GM19193 (cell line): ENCODE measurements around the gene ANO4.

Experiments used
- POLR2A ChIP-seq: IDR thresholded peaks from 4 replicates; pipeline ENCODE4 v1.6.1; 2011; ENCODE audit not compliant: insufficient read depth, insufficient read length; ENCODE audit errors: extremely low read depth

The ANO4 gene

GRCh38 chr12:100845095-100845494, 50.5 kb downstream of the ANO4 start:
- no peak for TF ChIP-seq POLR2A

GRCh38 chr12:100851637-100852036, 57.1 kb downstream of the ANO4 start:
- no peak for TF ChIP-seq POLR2A

DNA sequence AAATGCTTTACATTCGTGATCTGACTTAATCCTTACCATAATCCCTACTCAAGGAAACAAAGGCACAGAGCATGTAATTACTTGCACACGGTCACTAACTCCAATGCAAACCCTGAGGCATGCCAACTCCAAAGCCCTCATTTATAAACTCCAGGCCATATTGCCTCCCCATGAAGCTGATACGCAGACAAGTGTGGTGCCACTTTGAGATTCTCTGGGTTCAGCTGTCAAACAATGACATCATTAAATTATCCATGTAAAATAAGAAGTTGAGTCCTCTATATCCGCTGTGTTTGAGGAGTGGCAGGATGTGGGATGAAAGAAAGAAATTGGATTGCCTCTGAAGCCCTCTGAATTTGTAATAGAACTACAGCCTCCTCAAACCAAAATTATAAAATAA, 62.8 kb downstream of the ANO4 start:
- no peak for TF ChIP-seq POLR2A

GRCh38 chr12:100857971-100858370, 63.4 kb downstream of the ANO4 start:
- TF ChIP-seq POLR2A = no peak

GRCh38 chr12:100858656-100859055, 64.1 kb downstream of the ANO4 start:
- TF ChIP-seq POLR2A = no peak

DNA sequence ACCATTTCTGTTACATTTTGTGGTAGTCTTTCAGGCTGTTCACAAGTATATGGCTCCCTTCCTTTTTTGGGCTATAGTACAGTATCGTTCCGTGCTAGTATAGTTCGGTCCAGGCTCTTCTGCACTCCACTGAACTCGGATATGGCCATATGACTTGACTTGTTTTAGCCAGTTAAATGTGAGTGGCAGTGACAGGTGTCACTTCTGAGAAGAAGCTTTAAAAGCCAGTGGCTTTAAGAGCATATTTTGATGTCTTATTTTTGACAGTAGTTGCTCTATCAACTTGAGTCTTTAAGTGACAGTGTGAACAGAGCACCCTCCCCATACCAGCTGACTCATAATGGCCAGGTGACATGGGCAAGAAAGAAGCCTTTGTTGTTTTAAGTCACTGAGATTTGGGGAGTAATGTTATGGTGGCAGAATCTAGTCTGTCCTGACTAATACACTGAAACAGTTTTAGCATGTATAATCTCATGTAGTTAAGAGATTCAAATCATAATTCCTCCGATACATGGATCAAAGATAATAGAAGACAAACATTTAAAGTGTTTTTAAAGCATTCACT, 64.6 kb downstream of the ANO4 start:
- TF ChIP-seq POLR2A = no peak

- TF ChIP-seq POLR2A = no peak
Observed at GRCh38 chr12:100860611-100861010, 66.0 kb downstream of the ANO4 start.

DNA sequence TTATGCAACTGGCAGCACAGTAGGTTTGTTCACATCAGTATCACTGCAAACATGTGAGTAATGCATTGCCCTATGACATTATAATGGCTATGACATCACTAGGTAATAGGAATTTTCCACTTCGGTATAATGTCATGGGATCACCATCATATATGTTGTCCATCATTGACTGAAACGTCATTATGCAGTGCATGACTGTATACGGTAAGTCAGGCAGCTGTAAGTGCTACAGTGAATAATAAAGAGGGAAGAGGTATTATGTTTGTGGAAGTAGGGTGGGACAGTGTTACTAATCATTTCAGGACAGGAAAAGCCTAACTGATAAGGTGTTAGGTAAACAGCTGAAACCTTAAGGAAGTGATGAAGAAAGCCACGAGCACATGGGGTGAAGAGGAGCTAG, 68.1 kb downstream of the ANO4 start:
- no peak for TF ChIP-seq POLR2A

GRCh38 chr12:100864366-100864765, 69.8 kb downstream of the ANO4 start:
- TF ChIP-seq POLR2A = no peak

DNA sequence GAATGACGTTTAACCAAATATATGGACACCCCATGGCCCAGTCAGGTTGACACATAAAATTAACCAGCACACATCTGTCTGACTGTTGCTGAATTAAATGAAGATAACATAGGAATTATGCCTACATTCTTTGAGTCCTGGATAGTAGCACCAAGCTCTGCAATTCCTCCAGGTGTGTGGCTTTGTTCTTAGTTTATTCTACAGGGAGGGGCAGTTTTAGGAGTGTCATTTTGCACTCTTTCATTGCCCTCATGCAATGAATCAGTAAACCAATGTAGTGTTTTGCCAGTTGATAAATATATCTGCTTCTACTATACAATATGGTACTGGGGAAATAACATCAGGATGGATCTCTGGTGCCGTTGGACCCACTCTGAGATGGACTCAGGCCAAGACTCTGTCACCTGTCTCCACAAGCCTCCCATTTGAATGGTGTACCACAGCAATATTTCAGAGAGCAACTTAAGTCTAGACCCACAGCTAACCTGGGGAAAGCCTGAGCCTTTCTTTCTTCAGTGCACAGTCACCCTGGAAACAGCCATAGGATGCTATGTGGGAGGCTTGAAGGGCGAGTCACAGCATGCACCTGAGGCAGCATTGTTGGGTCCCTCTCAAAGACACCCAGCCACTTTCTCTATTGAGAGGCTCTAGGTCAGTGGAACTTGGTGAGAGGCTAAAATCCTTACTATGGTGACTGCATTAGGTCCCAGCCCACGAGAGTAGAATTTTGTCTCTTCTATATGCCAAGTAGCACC, 73.2 kb downstream of the ANO4 start:
- no peak for TF ChIP-seq POLR2A

GRCh38 chr12:100868487-100868886, 73.9 kb downstream of the ANO4 start:
- no peak for TF ChIP-seq POLR2A

DNA sequence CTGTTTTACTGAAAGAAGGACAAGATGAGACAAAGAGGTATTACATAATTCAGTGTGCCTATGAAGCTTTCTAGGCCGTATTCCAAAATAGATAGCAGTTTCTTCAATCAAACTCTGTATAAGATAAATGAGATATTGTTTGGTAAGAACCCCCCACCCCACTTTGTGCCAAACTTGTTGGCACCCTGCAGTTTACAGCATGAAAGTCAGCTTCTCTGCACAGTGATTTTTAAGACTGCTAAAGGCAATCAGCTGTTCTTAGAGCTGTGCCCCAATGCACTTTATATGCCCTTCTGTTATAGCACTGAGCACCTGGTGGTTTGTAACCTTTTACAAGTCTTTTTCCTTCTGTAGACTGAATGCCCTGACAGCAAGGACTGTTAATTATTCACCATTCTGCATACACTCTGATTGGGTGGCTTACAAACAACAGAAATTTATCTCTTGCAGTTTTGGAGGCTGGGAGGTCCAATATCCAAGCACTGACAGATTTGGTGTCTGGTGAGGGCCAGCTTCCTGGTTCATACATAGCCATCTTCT, 76.7 kb downstream of the ANO4 start:
- TF ChIP-seq POLR2A = no peak

- TF ChIP-seq POLR2A = no peak
Observed at GRCh38 chr12:100875156-100875555, 80.6 kb downstream of the ANO4 start.

GRCh38 chr12:100875771-100876170, 81.2 kb downstream of the ANO4 start:
- no peak for TF ChIP-seq POLR2A

DNA sequence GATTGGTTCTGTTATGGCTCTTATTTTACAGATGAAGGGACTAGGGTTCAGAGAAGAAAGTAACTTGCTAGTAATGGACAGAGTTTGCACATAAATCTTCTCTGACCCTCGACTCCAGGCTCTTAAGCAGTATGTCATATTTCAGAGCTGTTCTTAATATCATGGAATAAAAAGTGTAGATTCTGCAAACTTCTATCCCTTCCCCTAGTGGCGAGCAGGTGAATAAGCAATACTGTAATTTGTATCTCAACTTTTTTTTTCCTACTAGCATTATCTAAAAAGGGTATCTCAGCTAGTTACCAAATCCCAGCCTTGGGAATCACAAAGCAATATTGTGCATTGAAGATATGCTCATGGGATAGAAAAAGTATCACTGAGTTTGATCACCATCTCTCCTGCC, 83.2 kb downstream of the ANO4 start:
- TF ChIP-seq POLR2A = no peak

DNA sequence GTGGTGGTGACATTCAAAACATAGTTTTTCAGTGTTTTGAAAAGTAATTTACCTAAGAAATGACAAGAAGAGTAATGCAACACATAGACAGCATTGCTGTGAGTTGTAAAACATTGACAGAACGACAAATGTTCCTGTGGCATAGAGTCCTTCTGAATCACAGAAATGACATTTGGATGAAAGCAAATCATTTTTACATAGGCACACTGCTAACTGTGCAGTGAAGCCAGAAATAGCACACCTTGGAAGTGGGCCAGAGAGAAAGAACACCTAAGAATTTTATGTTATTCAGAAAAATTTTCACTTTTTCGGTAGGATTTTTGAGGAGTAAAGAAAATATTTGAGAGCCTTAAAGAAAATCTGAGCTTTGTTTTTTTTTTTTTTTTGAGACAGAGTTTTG, 100.6 kb downstream of the ANO4 start:
- no peak for TF ChIP-seq POLR2A
